GM12878 (cell line): ENCODE results near the gene ELN. TPM values are rescaled to one million over a fixed set of nuclear protein-coding genes. Genes with fewer than 3 reads are reported as not detected.

ENCODE experiments used
- BHLHE40 ChIP-seq, 2 experiments: fragments of 450-650 bp in 1 of 2; IDR thresholded peaks; 2 replicates each; pipeline ENCODE4 v1.6.1; 2011 to 2017; ENCODE audit warnings: low read depth in 2 of 2, borderline replicate concordance in 1 of 2, improper control_type of control experiment in 1 of 2, low read length in 1 of 2, mild to moderate bottlenecking in 1 of 2
- EGR1 ChIP-seq, 2 experiments: IDR thresholded peaks; 1 replicate in 1 of 2; 2 replicates in 1 of 2; pipeline ENCODE4 v1.6.1; 2011 to 2012; ENCODE audit warnings: low read depth in 2 of 2, low read length in 2 of 2, borderline replicate concordance in 1 of 2, mild to moderate bottlenecking in 1 of 2, moderate library complexity in 1 of 2
- ESRRA ChIP-seq: IDR thresholded peaks from 2 replicates; pipeline ENCODE4 v1.6.1; 2012; ENCODE audit warnings: mild to moderate bottlenecking, low read length, improper control_type of control experiment
- HDAC2 ChIP-seq: fragments of 200-600 bp; sonication (generic); IDR thresholded peaks from 2 replicates; pipeline ENCODE4 v1.6.1; 2017
- IRF4 ChIP-seq: IDR thresholded peaks from 2 replicates; pipeline ENCODE4 v1.6.1; 2011; ENCODE audit warnings: low read depth, low read length
- JUNB ChIP-seq: IDR thresholded peaks from 2 replicates; pipeline ENCODE4 v1.6.1; 2016; ENCODE audit warnings: antibody characterized with exemption, mild to moderate bottlenecking
- MTA3 ChIP-seq: IDR thresholded peaks from 2 replicates; pipeline ENCODE4 v1.6.1; 2012; ENCODE audit warnings: low read length, inconsistent platforms, borderline replicate concordance
- MXI1 ChIP-seq: fragments of 150-350 bp; IDR thresholded peaks from 2 replicates; pipeline ENCODE4 v1.6.1; 2011; ENCODE audit warnings: low read depth, mild to moderate bottlenecking, inconsistent platforms, low read length, improper control_type of control experiment
- NR2C1 ChIP-seq: fragments of 450-650 bp; IDR thresholded peaks from 2 replicates; pipeline ENCODE4 v1.6.1; 2017; ENCODE audit warnings: antibody characterized with exemption, mild to moderate bottlenecking, moderate library complexity
- POLR2A ChIP-seq: IDR thresholded peaks from 2 replicates; pipeline ENCODE4 v1.6.1; 2011; ENCODE audit warnings: low read depth, mild to moderate bottlenecking, low read length
- RUNX3 ChIP-seq: IDR thresholded peaks from 2 replicates; pipeline ENCODE4 v1.6.1; 2012; ENCODE audit warnings: low read length, inconsistent platforms
- SIN3A ChIP-seq: IDR thresholded peaks from 2 replicates; pipeline ENCODE4 v1.6.1; 2012; ENCODE audit warnings: low read depth, low read length, improper control_type of control experiment
- SMC3 ChIP-seq: IDR thresholded peaks from 2 replicates; pipeline ENCODE4 v1.6.1; 2011; ENCODE audit warnings: low read length, improper control_type of control experiment, borderline replicate concordance
- TAF1 ChIP-seq: IDR thresholded peaks from 2 replicates; pipeline ENCODE4 v1.6.1; 2011; ENCODE audit warnings: mild to moderate bottlenecking, low read depth, low read length, borderline replicate concordance
- TARDBP ChIP-seq: IDR thresholded peaks from 2 replicates; pipeline ENCODE4 v1.6.1; 2016; ENCODE audit warnings: borderline replicate concordance
- TCF3 ChIP-seq: IDR thresholded peaks from 2 replicates; pipeline ENCODE4 v1.6.1; 2012; ENCODE audit warnings: low read depth, mild to moderate bottlenecking, low read length, borderline replicate concordance; ENCODE audit not compliant: insufficient read depth
- ZBED1 ChIP-seq: IDR thresholded peaks from 2 replicates; pipeline ENCODE4 v1.6.1; 2016; ENCODE audit warnings: borderline replicate concordance
- polyA plus RNA-seq, 11 experiments: library from polyadenylated mRNA; depleted of rRNA in 4 of 11; unstranded in 6 of 11; stranded (reverse) in 5 of 11; fragments of >200 nt; fragmentation: Nextera tagmentation in 4 of 11; fragmentation: Illumina TruSeq in 1 of 11; extraction: Ambion mirVana in 4 of 11; extraction: Trizol in 1 of 11; gene quantifications; 1 replicate in 1 of 11; 2 replicates in 10 of 11; pipeline versions ENCODE4 v1.2.1 to v1.2.3, GENCODE V29; 2011 to 2016; ENCODE audit warnings: inconsistent platforms in 2 of 11, missing spikeins in 2 of 11, low read depth in 1 of 11
- total RNA-seq, 4 experiments: library from RNA; depleted of rRNA in 3 of 4; stranded (reverse); fragments of >200 nt in 3 of 4; fragmentation: Illumina TruSeq in 1 of 4; extraction: Trizol in 1 of 4; gene quantifications; 2 replicates each; pipeline versions ENCODE4 v1.2.1 to v1.2.3, GENCODE V29; 2013 to 2021
- TF ChIP-seq, protein P1 (sequence below): IDR thresholded peaks from 2 replicates; pipeline ENCODE4 v1.6.1; 2011; ENCODE audit warnings: borderline replicate concordance, low read depth, mild to moderate bottlenecking, moderate library complexity, low read length; ENCODE audit not compliant: insufficient read depth, poor library complexity, severe bottlenecking

The ELN gene
- total and polyA plus RNA-seq, 10 of the 15 experiments (the other 5 are each of a cell fraction or from before 2014, with no cell fraction given) = 0.08 to 0.27 (median 0.23) TPM; not detected in 7

- TF ChIP-seq, protein P1, sequence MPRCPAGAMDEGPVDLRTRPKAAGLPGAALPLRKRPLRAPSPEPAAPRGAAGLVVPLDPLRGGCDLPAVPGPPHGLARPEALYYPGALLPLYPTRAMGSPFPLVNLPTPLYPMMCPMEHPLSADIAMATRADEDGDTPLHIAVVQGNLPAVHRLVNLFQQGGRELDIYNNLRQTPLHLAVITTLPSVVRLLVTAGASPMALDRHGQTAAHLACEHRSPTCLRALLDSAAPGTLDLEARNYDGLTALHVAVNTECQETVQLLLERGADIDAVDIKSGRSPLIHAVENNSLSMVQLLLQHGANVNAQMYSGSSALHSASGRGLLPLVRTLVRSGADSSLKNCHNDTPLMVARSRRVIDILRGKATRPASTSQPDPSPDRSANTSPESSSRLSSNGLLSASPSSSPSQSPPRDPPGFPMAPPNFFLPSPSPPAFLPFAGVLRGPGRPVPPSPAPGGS = no peak
- TF ChIP-seq TARDBP (no peak), NR2C1 (no peak), SIN3A (no peak), ESRRA (no peak), IRF4 (no peak), SMC3 (no peak), TAF1 (peak; percentile 50; the same call in 1 of the 2 replicates), POLR2A (peak; percentile 65), RUNX3 (no peak), TCF3 (no peak), BHLHE40 (IDR thresholded peaks at IDR 0.05; ENCODE audit: borderline replicate concordance in 1 of 2, low read depth in 2 of 2, low read length in 1 of 2) (no peak; a peak in 1 of 4 replicates), HDAC2 (no peak), EGR1 (IDR thresholded peaks at IDR 0.05; ENCODE audit: borderline replicate concordance in 1 of 2, low read depth in 2 of 2, low read length in 2 of 2) (peak in 1 of 2 experiments; percentile 61; a peak in 2 of 3 replicates), JUNB (no peak), MXI1 (no peak), ZBED1 (no peak), MTA3 (no peak)
Measured at GRCh38 chr7:74083117-74083876, 55.3 kb downstream of the ELN start, which contains the start of gene LIMK1 (continued).
